GM21423 (cell line): ENCODE results near the gene SAMM50.
A peak's percentile ranks its signal among the peaks of the same experiment; 100 is the strongest.

Source experiments
- ATAC-seq: cut with Tn5 transposase; IDR thresholded peaks from one replicate; pipeline ENCODE4 v1.9.1; 2021; ENCODE audit warnings: mild to moderate bottlenecking, moderate library complexity; ENCODE audit not compliant: unreplicated experiment

SAMM50 gene

GRCh38 chr22:44026630-44027511, 71.6 kb downstream of the SAMM50 start:
- ATAC-seq: peak; percentile 43

GRCh38 chr22:44028091-44028490, 72.8 kb downstream of the SAMM50 start:
- ATAC-seq: no peak

- ATAC-seq: no peak
These were observed 73.8 kb downstream of the SAMM50 start for GRCh38 chr22:44029069-44029468.

DNA sequence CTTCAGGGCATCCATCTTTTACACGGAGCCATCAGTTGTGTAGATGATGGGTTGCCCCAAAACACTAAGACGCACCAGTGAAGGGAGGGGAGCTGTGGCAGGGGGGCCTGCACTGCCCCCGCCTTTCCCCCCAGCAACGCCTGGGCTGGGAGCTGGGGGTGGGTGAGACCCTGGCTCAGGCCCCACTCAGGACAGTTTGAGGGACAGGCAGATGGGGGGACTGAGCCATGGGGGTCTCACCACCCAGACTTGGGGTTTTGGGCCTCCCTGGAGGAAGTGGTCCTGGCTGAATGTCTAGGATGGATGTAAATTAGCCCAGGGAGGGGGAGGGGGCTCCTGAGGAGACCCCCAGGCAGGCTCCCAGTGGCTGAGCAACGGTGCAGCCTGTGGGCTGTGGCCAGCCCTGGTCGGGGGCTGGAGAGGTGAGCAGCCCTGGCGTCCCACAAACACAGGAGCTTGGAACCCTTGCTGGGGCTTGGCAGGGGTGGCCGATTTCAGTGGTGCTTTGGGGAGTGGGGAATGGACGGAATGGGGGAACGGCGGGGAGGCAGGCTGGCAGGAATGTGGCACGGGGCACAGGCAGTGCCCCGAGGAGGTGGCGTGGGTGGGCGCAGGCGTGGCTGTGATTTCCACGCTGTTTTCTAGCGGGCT, 74.9 kb downstream of the SAMM50 start:
- ATAC-seq: no peak

DNA sequence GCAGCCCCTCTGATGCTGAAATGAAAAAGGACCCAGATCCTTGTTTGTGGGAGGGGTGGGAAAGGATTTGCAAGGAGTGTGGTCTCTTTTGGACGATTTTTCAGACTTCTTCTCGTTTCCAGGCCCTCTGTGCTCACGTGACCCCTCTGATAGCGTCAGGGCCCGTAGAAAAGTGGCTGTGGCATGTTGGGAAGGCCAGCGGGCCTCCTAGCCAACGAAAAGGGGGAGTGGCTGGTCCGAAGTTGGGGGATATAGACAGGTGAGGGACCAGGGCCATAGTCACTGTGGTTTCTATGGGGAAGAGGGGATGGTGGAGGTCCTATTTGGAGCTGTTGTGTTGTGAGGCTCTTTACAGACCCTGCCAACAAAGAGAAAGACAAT, 75.5 kb downstream of the SAMM50 start:
- no peak for ATAC-seq

DNA sequence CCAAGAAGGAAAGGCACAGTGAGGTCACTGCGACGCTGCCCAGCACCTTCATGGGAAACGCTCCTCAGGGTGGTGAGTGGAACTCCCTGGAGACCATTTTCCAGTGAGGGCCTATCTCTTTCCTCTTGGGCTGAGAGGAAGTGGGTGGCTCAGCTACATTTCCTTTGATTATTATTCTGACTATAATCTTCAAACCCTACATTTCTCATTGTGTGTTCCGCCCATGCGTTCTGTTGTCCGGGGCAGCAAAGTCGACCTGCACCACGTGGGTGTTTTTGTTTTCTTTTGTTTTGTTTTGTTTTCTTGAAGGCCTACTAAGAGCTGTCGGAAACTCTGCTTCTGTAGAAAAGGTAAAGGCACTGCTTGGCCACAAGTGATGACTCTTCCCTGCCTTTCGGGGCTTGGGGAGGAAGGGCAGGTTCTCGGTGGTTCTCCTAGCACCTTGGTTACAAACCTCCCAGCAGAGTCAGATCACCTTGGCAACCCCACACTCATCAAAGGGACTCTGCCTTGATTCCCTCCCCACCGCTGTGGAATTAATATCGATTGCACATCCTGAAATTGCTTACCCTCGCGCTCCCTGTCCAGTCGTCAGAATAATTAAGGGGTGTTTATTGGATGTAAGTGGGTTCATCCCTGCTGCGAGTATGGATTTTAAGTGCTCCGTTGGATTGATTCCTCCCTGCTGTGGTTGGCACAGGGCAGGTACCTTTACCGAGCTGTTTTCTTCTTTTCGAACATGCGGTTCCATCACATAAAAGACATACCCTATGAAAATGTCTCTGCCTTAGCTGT, 76.1 kb downstream of the SAMM50 start:
- ATAC-seq: no peak

GRCh38 chr22:44032126-44032730, 77.0 kb downstream of the SAMM50 start:
- ATAC-seq: no peak

DNA sequence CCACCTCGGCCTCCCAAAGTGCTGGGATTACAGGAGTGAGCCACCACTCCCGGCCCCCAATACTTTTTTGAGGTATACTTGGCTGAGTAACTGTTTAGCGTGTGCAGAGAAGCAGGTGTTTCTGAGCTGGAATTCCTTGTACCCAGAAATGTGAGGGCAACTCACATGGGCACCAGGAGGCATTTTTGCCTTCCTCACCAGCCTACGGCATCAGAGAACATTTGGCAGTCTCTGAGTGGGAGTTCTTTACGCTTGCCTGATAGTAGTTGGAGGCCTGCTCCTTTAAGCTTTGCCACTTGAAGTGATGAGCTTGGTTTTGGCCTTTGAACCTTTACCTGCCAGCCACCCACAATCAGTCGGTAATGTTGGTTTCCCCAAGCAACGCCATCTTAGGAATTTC, 78.0 kb downstream of the SAMM50 start:
- ATAC-seq: no peak

GRCh38 chr22:44033694-44034093, 78.5 kb downstream of the SAMM50 start:
- no peak for ATAC-seq

GRCh38 chr22:44037519-44038375, 82.5 kb downstream of the SAMM50 start:
- ATAC-seq: no peak

GRCh38 chr22:44039566-44040171, 84.4 kb downstream of the SAMM50 start:
- no peak for ATAC-seq

- peak; percentile 68 for ATAC-seq
These were observed 87.3 kb downstream of the SAMM50 start for GRCh38 chr22:44042249-44043218.

GRCh38 chr22:44045145-44045544, 89.9 kb downstream of the SAMM50 start:
- no peak for ATAC-seq
